HG02840 (cell line): ENCODE data around the gene CCDC9B.

Experiments
- ATAC-seq: cut with Tn5 transposase; IDR thresholded peaks from one replicate; pipeline ENCODE4 v1.9.1; 2021; ENCODE audit warnings: mild to moderate bottlenecking, moderate library complexity, moderate number of reproducible peaks; ENCODE audit not compliant: unreplicated experiment, low FRiP score

CCDC9B gene

DNA sequence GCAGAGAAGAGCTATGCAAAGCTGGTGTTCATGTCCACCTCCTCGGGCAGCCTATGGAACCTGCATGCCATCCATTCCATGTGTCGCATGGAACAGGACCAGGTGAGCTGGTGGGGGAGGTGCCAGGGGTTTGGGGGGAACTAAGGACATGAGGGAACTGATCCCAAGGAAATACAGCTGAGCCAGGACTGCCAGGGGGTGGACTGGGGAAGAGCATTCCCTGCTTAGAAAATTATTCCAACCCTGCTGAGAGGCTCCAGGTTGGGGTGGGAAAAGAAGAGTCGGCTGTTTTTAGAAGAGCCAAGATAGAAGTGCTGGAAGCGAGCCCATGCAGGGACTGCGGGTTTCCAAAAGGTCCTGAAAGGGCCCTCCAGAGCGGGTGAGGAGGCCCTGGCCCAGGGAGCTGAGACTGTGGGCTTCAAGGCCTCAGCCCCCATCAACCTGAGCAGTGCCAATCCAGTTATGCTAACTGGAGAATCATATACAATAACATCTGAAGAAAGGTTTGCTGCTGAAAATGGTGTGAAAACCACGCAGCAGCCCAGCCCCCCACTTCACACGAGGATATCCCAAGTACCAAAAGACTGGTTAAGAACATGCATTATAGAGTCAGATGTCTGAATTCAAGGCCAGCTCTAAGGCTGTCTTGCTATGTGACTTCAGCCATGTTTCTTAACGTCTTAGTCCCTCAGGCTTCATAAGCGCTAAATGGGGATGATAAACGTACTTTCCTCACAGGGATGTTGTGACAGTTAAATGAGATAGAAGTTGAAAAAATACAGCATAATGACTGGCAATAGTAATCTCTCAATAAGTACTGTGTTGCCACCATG is 25.1 kb upstream of the CCDC9B start:
- ATAC-seq, result no peak

- no peak for ATAC-seq
These were observed 24.3 kb upstream of the CCDC9B start for GRCh38 chr15:40365016-40365415.

DNA sequence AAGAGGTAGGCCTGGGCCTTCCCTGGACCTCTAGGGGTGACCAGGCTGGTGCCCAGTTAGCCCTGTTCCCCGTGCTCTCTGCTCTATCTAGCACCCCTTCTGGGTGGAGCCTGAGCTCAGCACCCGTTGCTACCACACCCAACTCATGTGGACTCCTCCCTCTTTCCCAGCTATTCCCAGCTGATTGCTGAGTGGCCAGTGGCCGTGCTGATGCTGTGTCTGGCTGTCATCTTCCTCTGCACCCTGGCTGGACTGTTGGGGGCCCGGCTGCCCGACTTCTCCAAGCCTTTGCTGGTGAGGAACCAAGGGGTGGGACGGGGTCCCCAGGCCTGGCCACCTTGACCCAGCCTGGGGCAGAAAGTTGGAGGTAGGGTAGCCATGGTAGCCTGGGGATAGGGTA is 23.5 kb upstream of the CCDC9B start:
- ATAC-seq, result no peak

DNA sequence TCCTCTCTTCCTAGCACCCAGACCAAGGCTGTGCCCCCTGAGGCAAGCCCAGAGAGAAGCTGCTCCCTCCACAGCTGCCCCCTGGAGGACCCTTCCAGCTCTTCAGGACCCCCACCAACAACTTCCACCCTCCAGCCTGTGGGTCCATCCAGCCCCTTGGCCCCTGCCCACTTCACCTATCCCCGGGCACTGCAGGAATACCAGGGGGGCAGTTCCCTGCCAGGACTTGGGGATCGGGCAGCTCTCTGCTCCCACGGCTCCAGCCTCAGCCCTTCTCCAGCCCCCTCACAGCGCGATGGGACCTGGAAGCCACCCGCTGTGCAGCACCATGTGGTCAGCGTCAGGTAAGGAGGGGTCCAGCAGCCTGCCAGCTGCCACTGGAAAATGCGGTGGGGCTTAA is 22.9 kb upstream of the CCDC9B start:
- ATAC-seq, result no peak

GRCh38 chr15:40361640-40362039 is 20.9 kb upstream of the CCDC9B start:
- no peak for ATAC-seq

DNA sequence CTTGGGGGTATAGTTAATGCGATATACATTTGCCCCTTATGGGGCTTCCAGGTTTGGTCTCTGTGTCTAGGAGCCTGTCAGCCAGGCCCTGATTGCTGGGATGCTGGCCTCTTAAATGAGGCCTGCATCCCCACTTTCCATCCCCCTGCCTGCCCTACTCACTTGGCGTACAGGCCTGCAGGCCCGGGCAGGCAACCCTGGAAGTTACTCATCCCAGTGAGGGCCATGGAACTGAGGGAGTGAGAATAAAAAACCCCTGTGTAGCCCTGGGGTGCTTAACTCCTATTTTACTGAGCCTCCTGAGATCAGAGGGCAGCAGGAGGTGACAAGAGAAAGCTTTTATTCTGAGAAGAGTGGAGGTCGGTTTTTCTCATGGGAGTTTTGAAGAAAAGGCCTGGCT is 19.3 kb upstream of the CCDC9B start:
- ATAC-seq, result no peak

DNA sequence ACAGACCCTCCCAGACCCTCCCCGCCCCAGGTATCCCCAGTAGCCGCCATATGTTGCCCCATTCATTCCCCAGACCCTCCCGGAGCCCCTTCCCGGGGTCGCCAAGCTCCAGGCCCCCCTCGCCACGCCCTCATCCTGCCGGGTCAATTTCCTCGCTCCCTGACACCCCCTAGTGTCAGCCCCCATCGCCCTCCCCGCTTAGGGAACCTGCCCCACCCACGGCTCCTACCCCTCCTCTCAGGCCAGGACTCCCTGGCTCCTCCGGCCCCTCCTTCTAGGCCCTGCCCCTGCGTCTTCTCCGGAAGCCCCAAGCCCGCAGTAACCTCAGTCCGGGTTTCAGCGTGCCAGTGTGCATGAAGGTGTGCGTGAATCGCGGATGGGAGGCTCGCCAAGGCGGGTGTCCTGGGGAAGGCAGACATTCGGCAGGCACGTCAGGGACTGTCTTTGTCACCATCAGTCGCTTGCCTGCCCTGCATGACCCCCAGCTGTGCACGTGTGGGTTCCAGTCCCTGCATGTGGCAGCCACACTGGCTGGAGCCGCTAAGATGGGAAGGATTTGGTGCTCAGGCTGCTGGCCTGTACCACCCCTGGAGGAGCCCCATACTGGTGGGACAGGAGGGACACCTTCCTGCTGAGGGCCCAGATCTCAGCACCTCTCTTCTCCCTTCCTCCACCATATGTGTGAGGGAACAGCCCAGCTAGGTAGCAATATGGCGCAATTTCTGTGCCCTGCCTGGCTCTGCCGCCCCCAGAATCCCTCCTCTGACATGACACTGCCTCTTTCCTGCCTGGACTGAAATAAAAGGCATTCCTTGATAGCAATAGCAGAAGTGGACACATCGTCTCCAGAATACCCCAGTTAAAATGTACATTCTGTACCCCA is 18.0 kb upstream of the CCDC9B start:
- ATAC-seq, result peak; percentile 11

GRCh38 chr15:40357723-40358470 is 17.2 kb upstream of the CCDC9B start, which contains the start of gene DISP2:
Gene DISP2 (plus strand): TSS chr15:40358219. CDS start chr15:40358322, 103 bp downstream.
- ATAC-seq, result peak; percentile 87

- no peak for ATAC-seq
These were observed 16.5 kb upstream of the CCDC9B start for GRCh38 chr15:40357246-40357645.

- no peak for ATAC-seq
These were observed 15.3 kb upstream of the CCDC9B start for GRCh38 chr15:40355976-40356585.

- ATAC-seq, result no peak
These were observed 13.9 kb upstream of the CCDC9B start for GRCh38 chr15:40354408-40355171.

DNA sequence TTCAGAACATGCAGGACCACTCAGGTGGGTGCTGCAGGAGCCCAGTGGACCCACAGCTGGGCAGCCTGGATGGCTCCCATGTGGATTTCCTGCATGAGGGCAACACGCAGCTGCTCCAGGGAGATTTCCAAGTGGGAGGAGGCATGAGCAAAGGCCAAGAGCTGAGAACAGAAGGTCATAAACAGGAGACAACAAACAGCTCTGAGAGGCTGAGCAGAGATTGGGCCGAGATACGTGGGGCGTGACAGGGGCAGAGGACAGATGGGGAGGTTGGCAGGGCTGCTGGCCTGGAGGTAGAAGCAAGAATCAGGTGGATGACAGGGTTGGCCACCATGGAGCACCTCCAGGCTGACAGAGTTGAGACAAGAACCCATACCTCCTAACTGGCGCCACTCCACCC is 13.0 kb upstream of the CCDC9B start:
- ATAC-seq, result no peak

DNA sequence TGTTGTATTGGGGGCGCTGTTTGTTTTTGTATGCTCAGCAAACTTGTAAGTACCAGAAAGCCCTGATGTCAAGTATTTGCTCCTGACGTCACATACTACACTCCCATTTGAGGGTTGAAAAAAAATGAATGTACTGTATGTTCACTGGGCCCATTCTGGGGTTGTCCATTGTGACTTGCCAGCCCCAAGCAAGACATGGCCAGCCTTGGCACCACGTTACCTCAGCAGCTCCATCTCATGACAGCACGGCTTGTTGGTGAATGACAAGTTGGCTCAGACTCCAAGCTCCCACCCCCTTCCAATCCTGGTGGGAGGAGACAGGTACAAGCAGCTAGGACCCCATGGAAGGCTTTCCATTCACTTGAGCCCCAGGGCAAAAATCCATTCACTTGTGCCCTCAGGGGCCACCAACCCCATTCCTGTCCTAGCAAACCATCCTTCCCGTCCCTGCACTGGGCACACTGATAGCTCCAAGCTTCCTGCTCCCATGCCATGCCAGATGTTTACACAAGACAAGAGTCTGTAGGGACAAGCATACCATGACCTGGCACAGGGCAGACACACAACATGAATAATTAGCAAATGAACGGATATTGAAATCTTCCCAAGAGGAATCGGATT is 11.7 kb upstream of the CCDC9B start:
- no peak for ATAC-seq

- ATAC-seq, result no peak
These were observed 8.4 kb upstream of the CCDC9B start for GRCh38 chr15:40349163-40349562.

DNA sequence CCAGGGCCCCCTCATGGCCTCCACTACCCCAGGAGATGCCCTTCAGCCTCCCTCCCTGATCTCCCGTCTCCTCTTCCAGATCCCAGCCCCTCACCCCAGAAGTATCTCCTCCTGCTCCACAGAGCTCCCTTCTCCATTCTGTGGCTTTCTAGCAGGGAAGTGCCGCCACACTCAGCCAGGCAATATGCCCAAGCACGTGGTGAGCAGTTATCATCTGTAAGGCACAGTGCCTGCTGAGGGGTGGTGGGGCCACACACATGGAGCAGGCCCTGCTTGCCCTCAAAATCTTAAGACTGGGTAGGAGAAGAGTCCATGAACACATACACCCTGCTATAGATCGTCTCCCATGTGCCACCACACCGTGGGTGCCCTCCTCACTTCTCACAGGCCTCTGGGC is 7.7 kb upstream of the CCDC9B start:
- ATAC-seq, result no peak

DNA sequence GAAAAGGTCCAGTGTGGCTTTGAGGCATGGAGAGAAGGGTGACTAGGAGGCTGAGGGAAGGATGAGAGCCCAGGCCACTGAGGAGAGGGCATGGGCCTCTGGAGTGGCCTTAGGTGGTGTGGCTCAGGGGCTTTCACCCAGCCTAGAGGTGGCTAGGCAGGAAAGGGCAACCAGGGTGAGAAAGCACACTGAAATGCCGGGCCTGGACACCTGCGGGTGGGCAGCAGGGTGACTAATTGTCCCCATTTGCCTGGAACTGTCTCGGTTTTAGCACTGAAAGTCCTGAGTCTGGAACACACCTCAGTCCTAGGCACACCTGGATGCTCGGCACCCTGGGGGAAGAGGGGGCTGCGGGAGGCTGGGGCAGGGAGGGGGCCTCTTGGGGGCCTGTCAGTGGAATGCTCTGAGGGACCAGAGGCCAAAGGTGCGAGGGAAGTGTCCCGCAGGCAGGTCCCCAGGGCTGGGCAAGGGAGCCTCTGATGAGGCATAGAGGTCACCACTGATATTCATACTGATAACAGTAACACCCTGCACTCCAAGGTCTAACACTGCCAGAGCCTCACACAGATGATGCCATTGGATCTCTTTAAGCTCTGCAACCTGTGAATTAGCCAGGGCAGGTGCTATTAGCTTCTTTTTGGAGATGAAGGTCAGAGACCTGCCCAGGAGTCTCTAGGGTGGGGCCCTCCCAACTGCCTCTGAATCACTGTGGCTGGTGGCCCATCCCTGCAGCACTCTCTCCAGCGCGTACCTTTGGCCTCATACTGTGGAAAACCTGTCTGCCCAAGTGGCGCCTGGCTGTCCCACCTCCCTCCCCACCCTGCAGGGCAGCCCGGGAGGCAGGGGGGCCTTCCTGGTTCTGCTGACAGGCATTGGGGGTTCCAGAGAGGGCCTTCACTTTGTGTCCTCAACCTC is 7.1 kb upstream of the CCDC9B start:
- ATAC-seq, result no peak

DNA sequence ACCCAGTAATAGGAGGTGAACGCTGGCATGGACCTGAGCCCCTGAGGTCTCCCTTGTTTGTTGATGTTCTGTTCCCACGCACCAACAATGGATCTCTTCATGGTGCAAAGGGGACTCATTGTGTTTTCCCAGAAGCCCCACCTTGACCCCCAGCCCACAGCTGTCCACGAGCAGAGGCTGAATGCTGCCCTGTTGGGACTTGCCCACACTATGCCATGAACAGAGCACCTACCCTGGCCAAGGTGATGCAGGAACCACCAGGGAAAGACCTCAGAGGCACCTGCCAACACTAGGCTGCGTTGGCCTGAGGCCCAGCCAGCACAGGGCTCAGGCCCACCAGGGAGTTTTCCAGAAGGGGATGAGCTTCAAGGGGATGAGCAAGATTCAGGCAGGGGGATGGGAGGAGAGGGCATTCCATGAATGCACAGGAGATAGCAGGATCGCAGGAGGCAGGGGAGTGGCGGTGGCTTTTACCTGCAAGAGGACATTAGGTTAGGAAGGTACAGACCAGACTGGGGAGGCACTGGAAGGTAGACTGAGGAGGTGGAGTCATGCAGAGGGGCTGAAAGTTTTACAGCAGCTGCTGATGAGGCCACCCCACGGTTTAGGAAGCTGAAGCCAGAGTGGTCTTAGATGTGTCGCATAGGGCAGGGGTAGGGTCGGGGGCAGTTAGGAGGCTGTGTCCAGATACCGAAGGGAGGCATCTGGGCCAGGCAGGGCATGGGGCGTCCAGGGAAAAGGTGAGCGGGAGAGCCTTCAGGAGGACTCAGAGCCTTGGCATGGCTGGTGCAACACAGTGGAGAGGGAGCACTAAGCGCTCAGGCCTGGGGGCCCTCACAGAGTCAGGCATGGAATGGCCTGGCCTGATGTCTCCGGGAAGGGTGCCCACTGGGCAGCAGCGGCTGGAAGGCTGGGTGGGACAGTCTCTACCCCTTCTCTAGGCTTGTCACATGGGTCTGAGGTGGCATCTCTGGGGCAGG is 6.1 kb upstream of the CCDC9B start:
- no peak for ATAC-seq
